Suppressor macrophage treated with lipopolysaccharide for 1 hour (primary cell): Measurements from ENCODE around the gene CRYGA.

ENCODE experiments used
- DNase-seq, 3 donors: peaks; one replicate each; pipeline ENCODE4 v3.0.0-alpha.2; 2020 to 2022

Gene CRYGA, protein sequence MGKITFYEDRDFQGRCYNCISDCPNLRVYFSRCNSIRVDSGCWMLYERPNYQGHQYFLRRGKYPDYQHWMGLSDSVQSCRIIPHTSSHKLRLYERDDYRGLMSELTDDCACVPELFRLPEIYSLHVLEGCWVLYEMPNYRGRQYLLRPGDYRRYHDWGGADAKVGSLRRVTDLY

GRCh38 chr2:208163489-208163888 lies at the start of gene CRYGA:
Gene CRYGA (minus strand): TSS chr2:208163589. CDS start chr2:208163556, 33 bp downstream.
- no peak for DNase-seq

- no peak for DNase-seq
These were observed 47.5 kb upstream of the CRYGA start for GRCh38 chr2:208210688-208211451.

GRCh38 chr2:208208335-208209085 lies 45.1 kb upstream of the CRYGA start:
- DNase-seq = no peak

- peak in 1 of 3 donors; percentile 11 for DNase-seq
These were observed 44.4 kb upstream of the CRYGA start for GRCh38 chr2:208207769-208208168.

- DNase-seq = peak in 2 of 3 donors; percentile 16 to 17
These were observed 40.8 kb upstream of the CRYGA start for GRCh38 chr2:208204166-208204565.

DNA sequence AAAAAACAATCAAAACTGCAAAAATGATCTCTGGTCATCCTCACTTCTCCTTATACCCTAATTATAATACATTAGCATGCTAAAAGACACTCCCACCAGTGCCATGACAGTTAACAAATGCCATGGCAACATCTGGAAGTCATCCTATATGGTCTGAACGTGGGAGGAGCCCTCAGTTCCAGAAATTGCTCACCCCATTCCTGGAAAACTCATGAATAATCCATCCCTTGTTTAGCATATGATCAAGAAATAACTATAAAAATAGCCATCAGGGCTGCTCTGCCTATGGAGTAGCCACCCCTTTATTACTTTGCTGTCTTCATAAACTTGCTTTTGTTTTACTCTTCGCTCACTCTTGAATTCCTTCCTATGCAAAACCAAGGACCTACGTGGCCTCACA lies 32.1 kb upstream of the CRYGA start:
- DNase-seq = no peak

DNA sequence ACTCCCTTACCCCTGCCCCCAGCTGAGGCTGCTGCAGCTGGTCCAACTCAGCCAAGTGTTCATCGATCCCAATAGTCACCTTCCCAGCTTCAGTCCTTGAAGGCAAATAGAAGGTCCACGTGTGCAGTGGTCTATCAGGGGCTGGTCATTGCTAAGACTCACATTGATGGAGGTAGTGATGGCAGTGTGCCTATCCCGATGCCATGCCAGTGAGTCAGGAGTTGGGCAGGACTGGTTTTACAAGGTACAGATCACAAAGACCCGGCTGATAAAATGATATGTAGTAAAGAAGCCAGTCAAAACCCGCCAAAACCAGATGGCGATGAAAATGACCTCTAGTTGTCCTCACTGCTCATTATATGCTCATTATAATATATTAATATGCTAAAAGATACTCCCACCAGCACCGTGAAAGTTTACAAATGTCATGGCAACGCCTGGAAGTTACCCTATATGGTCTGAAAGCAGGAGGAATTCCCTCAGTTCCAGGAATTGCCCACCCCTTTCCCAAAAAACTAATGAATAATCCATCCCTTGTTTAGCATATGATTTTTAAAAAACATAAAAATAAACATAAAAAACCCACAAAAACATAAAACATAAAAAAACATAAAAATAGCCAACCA lies 29.3 kb upstream of the CRYGA start:
- no peak for DNase-seq

DNA sequence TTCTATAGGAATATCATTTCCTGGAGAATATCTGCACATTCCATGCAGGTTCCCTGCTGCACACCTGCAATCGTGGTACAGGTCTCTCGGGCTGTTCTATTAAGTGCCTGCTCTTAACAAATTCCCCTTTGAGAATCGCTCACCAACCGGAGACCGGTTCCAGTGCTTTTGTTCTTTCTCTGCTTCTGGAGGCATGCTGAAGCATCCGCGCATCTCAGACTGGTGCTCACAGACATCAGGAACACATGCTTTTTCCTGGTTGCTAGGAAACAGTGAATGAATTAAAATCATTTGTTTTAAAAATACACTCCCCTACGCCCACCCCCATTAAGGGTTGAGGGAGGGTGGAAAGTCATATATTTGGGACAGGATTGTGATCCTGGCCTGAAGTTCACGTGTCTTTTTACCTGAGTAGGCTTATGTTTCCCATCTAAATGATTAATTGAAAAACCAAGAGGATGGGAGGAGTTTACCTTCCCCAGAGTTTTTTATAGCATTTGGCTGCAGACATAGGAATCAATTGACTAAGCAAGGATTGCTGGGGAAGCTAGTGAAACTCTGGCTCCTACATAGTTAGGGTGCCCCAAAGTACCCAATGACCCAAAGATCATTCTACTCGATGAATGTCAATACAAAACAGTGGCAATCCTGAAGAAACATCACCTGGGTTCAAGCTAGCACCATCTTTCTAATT lies 26.6 kb upstream of the CRYGA start, which contains the start of gene C2orf80:
Gene C2orf80 (minus strand): TSS at position 221 of the 694 bp plus-strand sequence. CDS start 3,044 bp downstream, outside the sequence.
- DNase-seq = no peak

DNA sequence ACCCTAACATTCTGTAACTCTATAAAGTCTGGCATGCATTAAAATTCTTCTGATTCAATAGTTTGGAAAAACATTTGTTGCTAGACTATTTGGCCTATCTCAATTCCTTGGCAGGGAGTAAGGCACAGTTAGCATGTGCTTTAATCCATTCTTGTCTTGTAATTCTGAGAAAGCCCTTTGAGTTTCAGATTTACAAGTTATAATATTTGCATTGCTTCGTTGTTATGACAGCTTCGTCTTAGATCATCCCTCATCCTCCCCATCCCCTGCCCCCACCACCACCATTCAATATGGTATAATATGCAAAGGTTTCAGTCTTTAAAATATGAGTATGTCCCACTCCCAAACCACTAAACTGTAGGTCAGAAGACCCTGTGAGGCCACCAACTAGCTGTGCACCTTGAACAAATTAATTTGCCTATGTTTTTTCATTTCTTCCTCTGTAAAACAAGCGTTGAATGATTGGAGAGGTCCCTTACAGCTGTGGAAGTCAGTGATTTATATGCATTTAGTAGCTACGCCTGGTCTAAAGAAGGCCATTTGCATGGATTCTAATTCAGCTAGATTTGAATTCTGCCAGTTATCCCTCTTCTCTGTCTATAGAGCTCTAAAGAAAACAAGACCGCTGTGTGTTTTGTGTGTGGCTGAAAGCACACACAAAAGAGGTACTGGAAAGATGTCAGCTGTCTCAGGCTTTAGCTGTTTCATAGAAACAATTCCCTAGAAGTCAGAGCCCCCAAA lies 25.9 kb upstream of the CRYGA start:
- DNase-seq = no peak

GRCh38 chr2:208186893-208187292 lies 23.5 kb upstream of the CRYGA start:
- no peak for DNase-seq

GRCh38 chr2:208186465-208186864 lies 23.1 kb upstream of the CRYGA start:
- no peak for DNase-seq

DNA sequence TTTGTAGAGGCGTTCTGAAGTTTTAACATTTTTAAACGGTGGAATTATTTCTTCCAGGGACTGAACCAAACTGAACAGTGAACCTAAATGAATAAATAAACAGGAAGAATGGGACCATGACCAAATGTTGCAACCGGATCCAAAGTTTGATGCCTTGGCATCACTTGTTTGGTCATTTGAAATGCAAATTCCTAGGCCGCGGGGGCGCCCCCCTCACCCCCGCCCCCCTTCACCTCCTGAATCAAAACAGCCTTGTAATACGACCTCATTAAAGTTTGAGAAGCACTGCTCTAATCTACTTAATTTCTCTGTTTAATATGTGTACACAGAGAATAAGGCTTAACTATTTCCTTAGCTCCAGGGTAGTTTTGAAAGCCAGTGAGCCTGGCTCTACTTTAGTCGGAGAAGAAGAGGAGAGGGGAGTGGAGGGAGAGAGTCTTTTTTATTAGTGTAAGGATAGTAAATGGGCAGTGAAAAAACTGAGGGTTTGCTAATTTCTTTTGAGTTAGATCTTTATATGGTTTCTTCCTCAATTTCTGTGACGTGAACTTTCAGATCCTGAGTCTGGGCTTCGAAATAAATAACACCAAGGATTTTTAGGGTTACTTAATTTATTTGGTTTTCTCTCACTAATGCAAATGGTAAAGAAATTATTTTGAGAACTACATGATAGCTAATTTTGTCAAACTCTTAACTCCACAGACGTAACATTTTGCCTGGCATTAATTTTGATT lies 20.8 kb upstream of the CRYGA start:
- peak in 2 of 3 donors; percentile 17 to 27 for DNase-seq

DNA sequence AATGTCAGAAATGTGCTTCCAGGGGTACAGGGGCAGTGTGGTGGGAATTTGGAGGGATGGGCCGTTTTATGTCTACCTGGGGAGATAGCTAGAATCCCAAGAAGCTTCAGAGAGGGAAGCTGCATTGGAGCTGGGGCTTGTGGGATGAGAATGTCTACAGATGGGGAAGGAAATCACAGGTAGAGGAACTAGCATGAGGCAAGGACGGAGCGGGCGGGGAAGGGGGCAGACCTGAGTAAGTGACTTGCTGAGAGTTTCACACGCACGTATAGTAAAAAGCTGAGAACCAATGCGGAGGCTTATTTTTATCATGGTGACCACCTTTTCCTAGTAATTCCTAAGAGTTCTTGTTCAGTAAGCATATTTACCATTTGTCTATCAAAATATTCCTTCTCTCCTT lies 20.1 kb upstream of the CRYGA start:
- DNase-seq = no peak

DNA sequence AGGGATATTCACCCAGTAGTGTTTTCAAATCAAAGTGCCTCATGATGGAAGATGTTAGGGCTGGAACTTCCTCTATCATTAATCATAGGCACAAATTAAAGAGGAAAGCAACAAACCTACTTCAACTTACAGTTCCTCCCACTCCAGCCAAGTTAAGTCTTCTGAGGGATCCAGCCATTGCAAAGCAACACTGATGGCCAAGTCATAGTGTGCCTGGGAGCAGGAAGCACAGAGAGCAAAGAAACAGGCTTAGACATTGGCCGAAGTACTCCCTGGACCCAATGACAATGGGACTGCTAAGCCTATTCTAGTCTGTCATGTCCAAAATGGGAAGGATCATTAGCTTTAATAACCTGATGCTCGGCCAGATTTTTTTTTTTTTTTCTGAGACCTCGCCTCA lies 19.4 kb upstream of the CRYGA start:
- DNase-seq = peak in 1 of 3 donors; percentile 17

GRCh38 chr2:208179028-208179609 lies 15.7 kb upstream of the CRYGA start:
- DNase-seq = no peak

DNA sequence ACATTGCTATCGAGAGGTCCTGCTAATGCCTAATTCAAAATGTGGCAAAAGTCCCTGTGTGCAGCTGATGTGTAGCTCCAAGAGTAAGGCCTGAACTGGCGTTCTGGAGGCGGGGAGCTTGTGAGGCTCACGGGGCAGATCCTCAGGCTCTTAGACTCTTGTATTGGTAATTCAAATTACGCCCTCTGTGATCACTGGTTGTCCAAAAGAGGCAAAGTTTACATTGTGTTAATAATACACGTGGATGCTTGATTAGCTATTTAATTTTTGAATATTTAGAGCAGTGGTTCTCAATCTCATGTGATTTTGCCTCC lies 12.4 kb upstream of the CRYGA start:
- DNase-seq = no peak

- DNase-seq = peak; percentile 89 to 95 (median 91)
These were observed 11.9 kb upstream of the CRYGA start for GRCh38 chr2:208175069-208175839.

- no peak for DNase-seq
These were observed 10.8 kb upstream of the CRYGA start for GRCh38 chr2:208174144-208174543.

GRCh38 chr2:208172125-208172524 lies 8.7 kb upstream of the CRYGA start:
- peak; percentile 71 to 91 (median 84) for DNase-seq
